SK-N-SH (cell line): ENCODE measurements around the gene CD93. TPM values are rescaled to one million over a fixed set of nuclear protein-coding genes. Genes with fewer than 3 reads are reported as not detected.

Experiments
- CTCF ChIA-PET: fragments of 300-600, 350-600 bp; formaldehyde crosslinking; extraction: SDS; loops from one replicate; lab custom pipeline; 2021; lab: Yijun Ruan, JAX
- POLR2A ChIA-PET: fragments of 350-600 bp; sonication (Branson Sonifier 250); formaldehyde crosslinking; extraction: SDS; loops from one replicate; lab custom pipeline; 2020; ENCODE audit warnings: antibody characterized with exemption, inconsistent platforms; lab: Yijun Ruan, JAX
- DNase-seq: peaks from one replicate; pipeline ENCODE4 v3.0.0; 2012
- H2AFZ ChIP-seq: fragments of 200-600 bp; sonication (generic); 2 replicates; pipeline ENCODE4 v1.8.1; 2016; ENCODE audit warnings: antibody characterized with exemption, mild to moderate bottlenecking, low read depth
- H3F3A ChIP-seq: fragments of 200-600 bp; sonication (generic); replicated peaks from 2 replicates; pipeline ENCODE3; 2016; ENCODE audit warnings: antibody characterized with exemption, mild to moderate bottlenecking; ENCODE audit not compliant: insufficient read depth
- H3K27ac ChIP-seq, 2 experiments: fragments of 200-500 bp in 1 of 2; fragments of 200-600 bp in 1 of 2; sonication (Bioruptor generic) in 1 of 2; sonication (generic), shearing (Covaris generic) in 1 of 2; 2 replicates each; pipeline versions ENCODE4 v1.5.1 to v1.6.1; 2014 to 2016; ENCODE audit warnings: low read depth in 2 of 2, inconsistent platforms in 1 of 2, low read length in 1 of 2, mild to moderate bottlenecking in 1 of 2, mixed read lengths in 1 of 2
- H3K27me3 ChIP-seq: fragments of 200-600 bp; sonication (generic), shearing (Covaris generic); 2 replicates; pipeline ENCODE4 v1.6.1; 2016; ENCODE audit warnings: mixed run types; ENCODE audit not compliant: insufficient read depth
- H3K36me3 ChIP-seq, 2 experiments: fragments of 200-500 bp in 1 of 2; fragments of 200-600 bp in 1 of 2; sonication (Bioruptor generic) in 1 of 2; sonication (generic) in 1 of 2; replicated peaks in 1 of 2; 2 replicates each; pipeline versions ENCODE3 to v1.5.1; 2014 to 2016; ENCODE audit warnings: low read length in 1 of 2, mild to moderate bottlenecking in 1 of 2; ENCODE audit not compliant: insufficient read depth in 2 of 2, control insufficient read depth in 1 of 2
- H3K4me1 ChIP-seq, 2 experiments: fragments of 200-500 bp in 1 of 2; fragments of 200-600 bp in 1 of 2; sonication (Bioruptor generic) in 1 of 2; sonication (generic), shearing (Covaris generic) in 1 of 2; 2 replicates each; pipeline versions ENCODE4 v1.5.1 to v1.6.1; 2014 to 2016; ENCODE audit warnings: low read depth in 1 of 2, low read length in 1 of 2, mixed run types in 1 of 2; ENCODE audit not compliant: insufficient read depth in 2 of 2, control insufficient read depth in 1 of 2
- H3K4me2 ChIP-seq: fragments of 200-600 bp; sonication (generic), shearing (Covaris generic); 2 replicates; pipeline ENCODE4 v1.6.1; 2017; ENCODE audit warnings: mixed run types
- H3K4me3 ChIP-seq, 2 experiments: fragments of 200-500 bp in 1 of 2; fragments of 200-600 bp in 1 of 2; sonication (Bioruptor generic) in 1 of 2; sonication (generic), shearing (Covaris generic) in 1 of 2; 2 replicates each; pipeline versions ENCODE4 v1.5.1 to v1.8.1; 2014 to 2016; ENCODE audit warnings: low read depth in 2 of 2, inconsistent platforms in 1 of 2, low read length in 1 of 2, mild to moderate bottlenecking in 1 of 2, mixed read lengths in 1 of 2, moderate library complexity in 1 of 2
- H3K79me2 ChIP-seq: fragments of 200-600 bp; sonication (generic); 2 replicates; pipeline ENCODE4 v1.8.1; 2017; ENCODE audit warnings: mild to moderate bottlenecking; ENCODE audit not compliant: insufficient read depth
- H3K9ac ChIP-seq: fragments of 200-600 bp; sonication (generic); 2 replicates; pipeline ENCODE4 v1.6.1; 2017; ENCODE audit warnings: mixed run types
- H3K9me2 ChIP-seq: fragments of 200-600 bp; sonication (generic); 2 replicates; pipeline ENCODE4 v1.6.1; 2017; ENCODE audit warnings: mixed run types
- H3K9me3 ChIP-seq: fragments of 200-600 bp; sonication (generic); 2 replicates; pipeline ENCODE4 v1.6.1; 2017; ENCODE audit warnings: mixed run types, mild to moderate bottlenecking, moderate library complexity
- H4K20me1 ChIP-seq: fragments of 200-600 bp; sonication (generic); 2 replicates; pipeline ENCODE4 v1.6.1; 2017; ENCODE audit warnings: mild to moderate bottlenecking, mixed run types; ENCODE audit not compliant: insufficient read depth
- CHD2 ChIP-seq: fragments of 150-350 bp; IDR thresholded peaks from 2 replicates; pipeline ENCODE4 v1.6.1; 2018; ENCODE audit warnings: low read length; ENCODE audit not compliant: partially characterized antibody
- ELF1 ChIP-seq: IDR thresholded peaks from 2 replicates; pipeline ENCODE4 v1.4.0; 2012
- EP300 ChIP-seq, 2 experiments: IDR thresholded peaks; 2 replicates each; pipeline versions ENCODE4 v1.4.0 to v1.6.1; 2012; ENCODE audit warnings: borderline replicate concordance in 1 of 2, low read depth in 1 of 2, low read length in 1 of 2
- FOSL2 ChIP-seq: IDR thresholded peaks from 2 replicates; pipeline ENCODE4 v1.4.0; 2012; ENCODE audit warnings: low read depth, mild to moderate bottlenecking, moderate library complexity, borderline replicate concordance
- FOXJ3 ChIP-seq: sonication (generic); formaldehyde crosslinking; IDR thresholded peaks from 2 replicates; pipeline ENCODE4 v1.5.1; 2020; ENCODE audit warnings: mild to moderate bottlenecking, missing genetic modification reagents
- GABPA ChIP-seq: IDR thresholded peaks from 2 replicates; pipeline ENCODE4 v1.4.0; 2012; ENCODE audit warnings: low read depth, mild to moderate bottlenecking
- GATA2 ChIP-seq: sonication (generic); formaldehyde crosslinking; IDR thresholded peaks from 2 replicates; pipeline ENCODE4 v1.5.0; 2020; ENCODE audit warnings: mild to moderate bottlenecking, missing genetic modification reagents
- JUND ChIP-seq: IDR thresholded peaks from 2 replicates; pipeline ENCODE4 v1.4.0; 2012
- MEF2A ChIP-seq: IDR thresholded peaks from 2 replicates; pipeline ENCODE4 v1.4.0; 2012; ENCODE audit warnings: low read depth, borderline replicate concordance
- MXI1 ChIP-seq: IDR thresholded peaks from 2 replicates; pipeline ENCODE4 v1.6.1; 2012; ENCODE audit warnings: mild to moderate bottlenecking, low read depth, low read length, improper control_type of control experiment
- NFIC ChIP-seq: IDR thresholded peaks from 2 replicates; pipeline ENCODE4 v1.4.0; 2012; ENCODE audit warnings: borderline replicate concordance
- NRF1 ChIP-seq: IDR thresholded peaks from 2 replicates; pipeline ENCODE4 v1.6.1; 2012; ENCODE audit warnings: low read depth, mild to moderate bottlenecking, low read length
- POLR2AphosphoS5 ChIP-seq: IDR thresholded peaks from 2 replicates; pipeline ENCODE4 v1.6.1; 2012; ENCODE audit warnings: low read depth, low read length
- RCOR1 ChIP-seq: fragments of 150-350 bp; IDR thresholded peaks from 2 replicates; pipeline ENCODE4 v1.6.1; 2017; ENCODE audit warnings: antibody characterized with exemption, low read length
- RFX5 ChIP-seq: IDR thresholded peaks from 2 replicates; pipeline ENCODE4 v1.6.1; 2012; ENCODE audit warnings: mild to moderate bottlenecking, improper control_type of control experiment, low read length
- SIN3A ChIP-seq: IDR thresholded peaks from 2 replicates; pipeline ENCODE4 v1.6.1; 2012; ENCODE audit warnings: low read depth, mild to moderate bottlenecking, low read length, moderate library complexity, borderline replicate concordance
- SMC3 ChIP-seq: IDR thresholded peaks from 2 replicates; pipeline ENCODE4 v1.6.1; 2012; ENCODE audit warnings: low read depth, low read length, improper control_type of control experiment
- TEAD4 ChIP-seq: IDR thresholded peaks from 2 replicates; pipeline ENCODE4 v1.4.0; 2012; ENCODE audit warnings: mild to moderate bottlenecking, borderline replicate concordance; ENCODE audit not compliant: insufficient read depth
- USF2 ChIP-seq: fragments of 150-350 bp; IDR thresholded peaks from 2 replicates; pipeline ENCODE4 v1.6.1; 2017; ENCODE audit warnings: antibody characterized with exemption, low read length, low read depth, borderline replicate concordance
- YY1 ChIP-seq: IDR thresholded peaks from 2 replicates; pipeline ENCODE4 v1.4.0; 2012; ENCODE audit warnings: low read depth, mild to moderate bottlenecking
- ZBTB33 ChIP-seq: IDR thresholded peaks from 2 replicates; pipeline ENCODE4 v1.4.0; 2012; ENCODE audit warnings: low read depth, borderline replicate concordance
- WGBS: methylation state at CpG from one replicate; pipeline ENCODE4 v1.1.6; 2017; ENCODE audit warnings: low lambda C conversion rate; 5-methylcytosine and 5-hydroxymethylcytosine counted together
- polyA plus RNA-seq, 3 experiments: library from polyadenylated mRNA; depleted of rRNA; stranded (reverse); fragments of >200 nt; gene quantifications; 2 replicates each; pipeline ENCODE4 v1.2.3, GENCODE V29; 2012
- TF ChIP-seq, protein P1 (sequence below): IDR thresholded peaks from 2 replicates; pipeline ENCODE4 v1.4.0; 2012; ENCODE audit warnings: low read depth
- TF ChIP-seq, protein P2 (sequence below): IDR thresholded peaks from 2 replicates; pipeline ENCODE4 v1.4.0; 2012; ENCODE audit warnings: low read depth, borderline replicate concordance

CD93 gene
- polyA plus RNA-seq, 1 of the 3 experiments (the other 2 are of a cell fraction) = 0.03 TPM

DNA sequence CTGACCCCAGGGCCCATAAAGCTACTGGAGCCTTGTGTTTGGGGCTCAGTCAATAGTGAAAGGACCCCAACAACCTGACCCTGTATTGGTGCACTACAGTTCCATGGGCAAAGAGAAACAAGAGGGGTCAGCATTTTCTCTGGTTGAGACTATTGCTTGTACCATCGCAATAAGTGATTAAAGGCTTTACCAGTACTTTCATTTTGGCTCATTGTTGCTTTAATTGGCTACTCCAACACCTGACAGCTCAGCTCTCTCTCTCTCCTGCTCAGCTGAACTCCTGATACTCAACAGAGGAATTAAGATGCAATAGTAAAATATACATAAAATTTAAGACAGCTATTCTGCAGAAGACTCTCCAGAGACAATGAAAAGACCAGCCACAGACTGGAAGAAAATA is 17.8 kb downstream of the CD93 start:
- TF ChIP-seq, protein P1, sequence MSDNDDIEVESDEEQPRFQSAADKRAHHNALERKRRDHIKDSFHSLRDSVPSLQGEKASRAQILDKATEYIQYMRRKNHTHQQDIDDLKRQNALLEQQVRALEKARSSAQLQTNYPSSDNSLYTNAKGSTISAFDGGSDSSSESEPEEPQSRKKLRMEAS = no peak
- TF ChIP-seq CHD2 (no peak), RFX5 (no peak), GABPA (no peak), POLR2AphosphoS5 (no peak), RCOR1 (no peak)
- TF ChIP-seq, all 33 proteins: peak for 0

DNA sequence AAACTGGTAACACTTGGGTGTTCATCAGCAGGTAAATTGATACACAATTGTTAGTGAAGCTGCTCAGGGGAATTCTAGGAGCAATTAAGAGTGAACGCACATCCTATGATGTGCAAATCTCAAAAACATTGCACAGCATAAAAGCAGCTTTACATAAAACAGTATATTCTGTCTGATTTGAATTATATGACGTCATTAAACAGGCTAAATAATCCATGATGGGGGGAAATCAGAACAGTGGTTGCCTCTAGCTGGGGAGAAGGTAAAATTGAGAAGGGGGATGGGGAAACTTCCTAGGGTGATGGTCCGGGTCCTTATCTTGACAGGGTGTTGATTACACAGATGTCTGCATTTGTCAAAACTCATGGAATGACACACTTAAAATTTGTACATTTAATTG is 19.4 kb downstream of the CD93 start:
- WGBS = 13% methylated on average over 3 of the region's 3 CpGs
- DNase-seq = no peak
- H3K4me2 ChIP-seq = no peak overlapping the region
- no peak overlapping the region for H3K9ac ChIP-seq
- H3K79me2 ChIP-seq = no peaks in the 10 kb centered on the region
- no peaks in the 10 kb centered on the region for H3K9me2 ChIP-seq
- no peaks in the 10 kb centered on the region for H3K9me3 ChIP-seq
- POLR2A ChIA-PET = no interaction called here
- H4K20me1 ChIP-seq = no peaks in the 10 kb centered on the region
- CTCF ChIA-PET = interaction anchor here (1.2 kb wide), 1 partner anchor 614 kb away, joined by 3 read pairs; no protein-coding TSS in a partner anchor
- no peak overlapping the region for H3K4me3 ChIP-seq
- no peak for TF ChIP-seq ZBTB33
- TF ChIP-seq FOXJ3 (CRISPR knock-in tag) = no peak
- no peak for TF ChIP-seq RFX5
- TF ChIP-seq JUND = no peak
- no peak for TF ChIP-seq NFIC
- no peak for TF ChIP-seq SIN3A
- TF ChIP-seq FOSL2 = no peak
- TF ChIP-seq TEAD4 = no peak
- TF ChIP-seq YY1 = no peak
- TF ChIP-seq, protein P2, sequence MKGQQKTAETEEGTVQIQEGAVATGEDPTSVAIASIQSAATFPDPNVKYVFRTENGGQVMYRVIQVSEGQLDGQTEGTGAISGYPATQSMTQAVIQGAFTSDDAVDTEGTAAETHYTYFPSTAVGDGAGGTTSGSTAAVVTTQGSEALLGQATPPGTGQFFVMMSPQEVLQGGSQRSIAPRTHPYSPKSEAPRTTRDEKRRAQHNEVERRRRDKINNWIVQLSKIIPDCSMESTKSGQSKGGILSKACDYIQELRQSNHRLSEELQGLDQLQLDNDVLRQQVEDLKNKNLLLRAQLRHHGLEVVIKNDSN = no peak
- no peak for TF ChIP-seq ELF1
- TF ChIP-seq NRF1 = no peak
- no peak for TF ChIP-seq SMC3
- no peak for TF ChIP-seq GATA2 (CRISPR knock-in tag)
- TF ChIP-seq, protein P1 = no peak
- no peak for TF ChIP-seq EP300 (IDR thresholded peaks at IDR 0.05; ENCODE audit: borderline replicate concordance in 1 of 2, low read depth in 1 of 2, low read length in 1 of 2)
- TF ChIP-seq USF2 = no peak
- no peak for TF ChIP-seq MXI1
- TF ChIP-seq MEF2A = no peak
- TF ChIP-seq, all 33 proteins: peak for 0
- no peaks in the 10 kb centered on the region for H3K4me1 ChIP-seq
- H2AFZ ChIP-seq = no peak overlapping the region
- no peaks in the 10 kb centered on the region for H3K36me3 ChIP-seq
- no peaks in the 10 kb centered on the region for H3F3A ChIP-seq
- peaks cover 41% of the 10 kb centered on the region; the same call in 1 of the 2 replicates for H3K27me3 ChIP-seq
- no peak overlapping the region for H3K27ac ChIP-seq

More for the DNA sequence above, 17.8 kb downstream of the CD93 start:
- H3K79me2 ChIP-seq = no peaks in the 10 kb centered on the region
- H2AFZ ChIP-seq = no peak overlapping the region
- H3K9me3 ChIP-seq = no peaks in the 10 kb centered on the region
- no peaks in the 10 kb centered on the region for H3K4me1 ChIP-seq
- CTCF ChIA-PET = no interaction called here
- POLR2A ChIA-PET = no interaction called here
- H3K4me2 ChIP-seq = no peak overlapping the region
- no peak overlapping the region for H3K27ac ChIP-seq
- peaks cover 50% of the 10 kb centered on the region; the same call in 1 of the 2 replicates for H3K27me3 ChIP-seq
- no peaks in the 10 kb centered on the region for H3K36me3 ChIP-seq
- H3F3A ChIP-seq = no peaks in the 10 kb centered on the region
- 13% methylated on average over 1 of the region's 1 CpG for WGBS
- H3K9me2 ChIP-seq = no peaks in the 10 kb centered on the region
- H3K4me3 ChIP-seq = no peak overlapping the region
- no peaks in the 10 kb centered on the region for H4K20me1 ChIP-seq
- H3K9ac ChIP-seq = no peak overlapping the region
- DNase-seq = no peak
